Cardiac fibroblast (primary cell): Measurements from ENCODE around the gene TMEM11.

Experiments used
- DNase-seq, 2 donors: peaks; one replicate each; pipeline versions ENCODE4 v3.0.0 to v3.0.0-alpha.2; 2010; ENCODE audit warnings: low read depth in 2 of 2
- H3K4me3 ChIP-seq, 2 donors: replicated peaks in 1 of 2; 1 replicate in 1 of 2; 2 replicates in 1 of 2; pipeline ENCODE4 v1.5.1; 2011; ENCODE audit warnings: low read depth in 2 of 2, low read length in 2 of 2, mild to moderate bottlenecking in 2 of 2, moderate library complexity in 1 of 2
- CTCF ChIP-seq: IDR thresholded peaks from one replicate; pipeline ENCODE4 v1.5.1; 2011; ENCODE audit warnings: low read depth, mild to moderate bottlenecking, low read length, inconsistent platforms

Gene TMEM11

GRCh38 chr17:21168555-21168865, 45.5 kb downstream of the TMEM11 start:
- DNase-seq: no peak
- no peak for TF ChIP-seq CTCF
- no peak overlapping the region for H3K4me3 ChIP-seq

DNA sequence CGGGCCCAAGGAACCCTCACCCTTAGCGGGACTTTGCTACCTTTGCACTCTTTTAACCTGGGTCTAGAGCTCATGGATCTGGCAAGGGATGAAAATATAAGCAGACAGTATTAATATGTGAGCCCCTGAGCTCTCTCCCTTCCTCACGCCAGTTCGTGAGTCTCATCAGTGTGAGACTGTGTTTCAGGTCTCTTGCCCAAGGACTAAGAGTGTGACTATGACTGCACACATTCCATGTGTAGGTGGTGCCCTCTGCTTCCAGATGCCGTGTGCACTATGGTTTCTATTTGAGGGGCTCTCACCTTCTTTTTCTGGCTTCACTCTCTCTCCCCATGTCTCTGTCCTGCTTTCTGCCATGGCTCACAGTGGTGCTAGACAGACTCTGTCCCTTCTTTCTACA, 46.7 kb downstream of the TMEM11 start:
- DNase-seq: peak; percentile 20 to 31
- TF ChIP-seq CTCF: no peak
- no peak overlapping the region for H3K4me3 ChIP-seq

DNA sequence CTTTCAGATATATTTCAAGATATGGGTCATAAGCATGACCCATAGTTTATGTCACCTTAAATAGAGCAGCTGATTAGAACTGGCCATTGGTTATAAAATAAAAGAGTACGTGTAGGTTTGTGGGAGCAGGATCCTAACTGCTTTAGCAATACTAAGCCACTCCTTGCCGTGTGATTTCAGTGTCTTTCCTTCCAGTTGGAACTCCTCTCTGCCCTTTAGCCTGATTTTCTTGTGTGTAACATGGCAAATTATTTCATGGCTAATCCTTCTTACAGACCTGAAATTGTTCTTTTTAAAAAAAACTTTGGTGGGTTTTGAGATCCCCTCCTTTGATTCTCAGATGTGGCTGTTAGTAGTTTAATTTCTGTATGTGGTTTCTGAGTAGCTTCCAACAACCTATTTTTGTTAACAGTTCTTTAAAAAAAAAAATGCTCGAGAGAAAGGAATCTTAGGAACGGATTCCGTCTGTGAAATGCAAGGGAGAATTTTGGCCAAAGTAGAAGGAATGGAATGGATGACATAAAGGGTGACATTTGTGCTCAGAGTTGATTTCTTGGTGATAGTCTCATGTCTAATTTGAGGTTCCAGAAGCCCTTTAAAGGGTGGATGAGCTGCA, 47.3 kb downstream of the TMEM11 start:
- no peak for TF ChIP-seq CTCF
- H3K4me3 ChIP-seq: no peak overlapping the region
- peak; percentile 28 to 73 for DNase-seq

DNA sequence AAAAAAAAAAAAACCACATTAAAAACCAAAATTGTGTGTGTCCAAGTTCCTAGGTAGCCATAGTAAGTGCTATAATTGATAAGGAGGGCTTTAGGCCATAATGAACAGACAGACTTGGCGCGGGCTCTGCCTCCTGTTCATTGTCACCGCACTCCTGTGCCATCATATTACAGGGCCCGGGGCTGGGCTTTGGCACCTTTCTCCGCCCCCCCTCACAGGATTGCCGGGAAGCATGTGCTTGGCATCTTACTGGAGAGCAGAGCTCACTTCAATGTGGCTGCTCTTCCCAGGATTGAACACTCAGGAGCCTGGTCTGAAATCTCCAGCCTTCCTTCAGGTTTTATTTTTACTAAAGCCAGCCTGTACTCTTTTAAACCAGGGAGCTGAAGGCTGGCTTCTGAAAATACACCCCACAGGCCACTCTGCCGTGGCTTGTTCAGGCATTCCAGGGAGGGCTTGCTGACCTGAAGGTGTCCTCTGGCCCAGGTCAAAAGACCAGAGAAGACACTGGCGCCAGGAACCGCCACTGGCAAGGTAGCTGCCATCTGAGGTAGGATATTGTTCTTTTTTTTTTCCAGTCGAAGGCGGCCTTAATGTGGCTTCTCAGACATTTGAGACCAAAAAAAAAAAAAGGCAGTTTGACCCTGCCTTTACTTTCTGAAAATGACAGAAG, 47.9 kb downstream of the TMEM11 start:
- H3K4me3 ChIP-seq: no peak overlapping the region
- no peak for DNase-seq
- no peak for TF ChIP-seq CTCF

DNA sequence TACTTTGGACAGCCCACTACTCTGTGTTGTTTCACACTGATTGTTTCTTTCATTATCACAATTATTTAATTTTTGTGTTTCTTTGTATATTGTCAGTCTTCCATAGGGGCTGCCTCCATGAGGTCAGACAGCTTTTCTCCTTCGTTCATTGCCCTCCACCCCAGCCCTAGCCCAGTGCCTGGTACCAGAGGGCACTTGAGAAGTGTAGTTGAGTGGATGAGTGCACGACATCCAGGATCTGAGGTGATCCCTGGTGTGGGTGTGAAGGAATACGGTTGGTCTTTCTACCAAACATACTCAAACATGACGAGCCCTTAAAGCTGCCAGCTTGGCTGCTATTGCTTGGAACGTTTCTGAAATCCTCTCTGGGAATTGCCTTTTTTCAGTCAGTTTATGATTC, 49.3 kb downstream of the TMEM11 start:
- no peak overlapping the region for H3K4me3 ChIP-seq
- no peak for DNase-seq
- no peak for TF ChIP-seq CTCF

GRCh38 chr17:21164216-21164615, 49.7 kb downstream of the TMEM11 start:
- no peak overlapping the region for H3K4me3 ChIP-seq
- DNase-seq: no peak
- TF ChIP-seq CTCF: no peak

- no peak for DNase-seq
- TF ChIP-seq CTCF: no peak
- no peak overlapping the region for H3K4me3 ChIP-seq
Observed at GRCh38 chr17:21163101-21163500, 50.9 kb downstream of the TMEM11 start.
